KOPT-K1 (cell line): ENCODE results near the gene CEP57L1.
"Not testable (repeated sequence)": the region's sequence is repeated elsewhere in the genome, so short reads cannot be mapped to it uniquely, and the experiment has no call there.

ENCODE experiments used
- H3K27ac ChIP-seq: fragments of 200-600 bp; sonication (generic); 2 replicates; pipeline ENCODE4 v1.5.1; 2016; ENCODE audit warnings: antibody characterized with exemption, mild to moderate bottlenecking, low read depth, low read length; ENCODE audit not compliant: poor library complexity, severe bottlenecking
- H3K36me3 ChIP-seq: fragments of 200-600 bp; sonication (generic); 2 replicates; pipeline ENCODE4 v1.5.1; 2017; ENCODE audit warnings: antibody characterized with exemption, mild to moderate bottlenecking, low read length, moderate library complexity; ENCODE audit not compliant: insufficient read depth
- H3K9me3 ChIP-seq: fragments of 200-600 bp; sonication (generic); 2 replicates; pipeline ENCODE4 v1.5.1; 2017; ENCODE audit warnings: antibody characterized with exemption, low read length, mild to moderate bottlenecking; ENCODE audit not compliant: insufficient read depth, poor library complexity, severe bottlenecking

CEP57L1 gene

DNA sequence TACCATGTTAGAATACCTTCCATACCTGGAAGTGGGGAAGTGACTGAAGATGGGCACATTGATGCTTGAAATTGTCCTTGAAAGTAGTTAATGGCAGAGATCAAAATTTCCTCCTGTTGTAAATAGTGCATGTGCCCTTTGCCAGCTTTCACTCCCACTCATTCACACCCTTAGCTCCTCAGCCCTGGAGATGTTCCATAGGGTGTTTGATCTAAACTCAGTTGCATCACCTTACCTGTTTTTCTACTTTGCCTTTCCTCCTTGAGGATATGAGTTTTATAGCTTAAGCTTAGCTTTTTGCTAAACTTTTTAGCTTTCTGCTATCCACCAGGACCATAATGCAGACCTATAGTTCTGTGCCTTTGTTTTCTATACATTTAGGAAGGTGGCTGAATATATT is 69.0 kb downstream of the CEP57L1 start:
- no peak overlapping the region for H3K27ac ChIP-seq
- peaks cover 25% of the 10 kb centered on the region for H3K36me3 ChIP-seq
- no peaks in the 10 kb centered on the region for H3K9me3 ChIP-seq

DNA sequence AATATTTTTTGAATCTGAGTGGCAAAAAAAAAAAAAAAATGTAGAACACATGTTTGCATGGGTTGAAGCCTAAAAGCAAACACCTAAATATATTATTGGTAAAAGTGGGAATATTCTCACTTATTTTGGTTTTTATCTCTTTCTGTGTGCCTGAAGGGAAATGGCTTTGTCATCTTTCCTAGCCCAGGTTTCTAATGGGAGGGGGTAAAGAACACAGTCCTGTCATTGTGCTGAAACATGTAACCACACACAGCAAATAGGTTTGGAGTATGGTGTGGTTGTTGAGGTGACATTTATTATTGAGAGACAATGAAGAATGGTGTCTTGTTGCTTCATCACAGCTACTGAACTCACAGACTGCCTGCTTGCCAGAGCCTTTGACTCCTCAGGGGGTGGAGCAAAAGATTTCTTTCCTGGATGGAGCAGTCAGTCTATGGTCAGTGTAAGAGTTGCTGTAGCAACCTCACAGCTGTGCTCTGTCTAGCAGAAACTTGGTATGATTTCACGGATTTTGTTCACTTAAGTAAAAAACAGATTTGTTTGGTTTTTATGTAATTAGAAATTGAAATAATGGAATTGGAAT is 70.2 kb downstream of the CEP57L1 start:
- Histone ChIP-seq H3K36me3 (peaks cover 14% of the 10 kb centered on the region), H3K27ac (no peak overlapping the region), H3K9me3 (no peaks in the 10 kb centered on the region)

DNA sequence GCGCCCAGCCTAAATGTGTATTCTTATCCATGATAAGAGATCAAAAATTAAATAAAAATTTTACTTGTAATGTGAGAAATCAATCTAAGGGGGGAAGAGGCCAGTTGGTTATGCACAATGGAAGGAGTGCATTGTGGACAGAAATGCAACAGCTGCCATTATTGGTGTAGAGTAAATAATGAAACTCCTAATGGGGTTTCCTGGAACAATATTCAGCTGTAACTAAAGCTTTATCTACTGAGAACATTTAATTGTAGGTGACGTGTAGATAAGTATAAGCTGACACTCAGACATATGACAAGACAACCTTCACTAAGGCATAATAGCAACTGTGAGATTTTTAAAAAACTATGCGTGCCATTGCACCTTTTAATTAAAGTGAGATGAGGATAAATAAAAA is 71.4 kb downstream of the CEP57L1 start:
- H3K9me3 ChIP-seq = no peaks in the 10 kb centered on the region
- peaks cover 6% of the 10 kb centered on the region for H3K36me3 ChIP-seq
- H3K27ac ChIP-seq = no peak overlapping the region

DNA sequence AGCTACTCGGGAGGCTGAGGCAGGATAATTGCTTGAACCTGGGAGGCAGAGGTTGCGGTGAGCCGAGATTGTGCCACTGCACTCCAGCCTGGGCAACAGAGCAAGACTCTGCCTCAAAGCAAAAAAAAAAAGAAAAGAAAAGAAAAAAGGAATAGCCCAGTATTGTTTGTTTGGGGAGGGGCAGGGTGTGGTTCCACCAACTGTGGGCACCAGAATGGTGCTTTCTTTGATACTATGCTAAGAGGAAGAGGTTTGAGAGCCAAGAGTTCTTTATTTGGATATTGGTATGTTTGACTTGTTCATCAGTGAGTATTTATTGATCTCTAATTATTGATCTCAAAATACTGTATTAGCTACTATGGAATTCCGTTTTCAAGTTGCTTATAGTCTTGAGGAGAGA is 72.3 kb downstream of the CEP57L1 start:
- no peak overlapping the region for H3K27ac ChIP-seq
- peaks cover 5% of the 10 kb centered on the region for H3K36me3 ChIP-seq
- no peaks in the 10 kb centered on the region for H3K9me3 ChIP-seq

DNA sequence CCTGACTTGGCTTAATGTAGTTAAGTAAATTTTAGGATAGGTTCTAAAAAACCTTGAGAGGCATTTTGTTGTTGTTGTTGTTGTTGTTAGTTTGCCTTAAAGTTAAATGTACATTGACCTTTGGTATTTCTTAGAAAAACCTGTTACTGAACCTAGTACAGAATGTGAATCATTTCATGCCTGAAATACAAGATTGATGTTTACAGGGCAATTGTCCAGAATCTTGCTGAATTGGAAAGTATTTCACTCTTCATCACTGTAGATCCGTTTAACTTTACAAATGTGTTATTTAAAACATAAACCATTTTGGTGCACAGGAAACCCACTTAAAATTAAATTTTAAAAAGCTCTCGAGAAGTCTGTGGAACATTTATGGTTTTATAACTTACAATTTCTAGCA is 75.0 kb downstream of the CEP57L1 start:
- Histone ChIP-seq H3K27ac (no peak overlapping the region), H3K36me3 (no peaks in the 10 kb centered on the region), H3K9me3 (no peaks in the 10 kb centered on the region)

DNA sequence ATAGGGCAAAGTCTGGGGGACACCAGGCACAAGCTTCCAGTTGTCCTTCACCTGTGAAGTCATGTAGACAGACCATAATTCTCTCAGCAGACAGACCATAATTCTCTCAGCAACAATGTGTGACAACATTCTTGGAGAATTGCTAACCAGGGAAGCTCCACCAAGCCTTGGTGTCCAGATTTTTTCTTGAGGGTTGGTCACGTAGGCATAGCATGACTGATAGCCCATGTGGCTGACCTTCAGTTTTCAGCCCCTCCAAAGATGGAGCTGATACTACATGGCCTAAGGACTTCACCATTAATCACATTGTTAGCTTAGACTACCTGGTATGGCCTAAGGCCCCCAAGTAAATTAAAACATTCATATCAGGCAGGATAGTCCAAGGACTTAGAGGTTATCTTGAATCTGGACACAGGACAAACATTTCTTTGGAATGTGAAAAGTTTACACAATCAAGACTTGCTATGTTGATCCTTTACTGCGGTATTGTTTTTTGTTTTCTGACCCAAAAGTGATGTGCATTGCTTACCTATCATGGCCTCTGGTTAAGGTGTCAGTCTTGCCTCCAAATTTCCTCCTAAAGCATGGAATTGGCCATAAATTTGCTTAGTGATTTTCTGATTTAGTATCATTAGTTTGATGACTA is 76.9 kb downstream of the CEP57L1 start:
- Histone ChIP-seq H3K9me3 (no peaks in the 10 kb centered on the region), H3K36me3 (no peaks in the 10 kb centered on the region), H3K27ac (no peak overlapping the region)

DNA sequence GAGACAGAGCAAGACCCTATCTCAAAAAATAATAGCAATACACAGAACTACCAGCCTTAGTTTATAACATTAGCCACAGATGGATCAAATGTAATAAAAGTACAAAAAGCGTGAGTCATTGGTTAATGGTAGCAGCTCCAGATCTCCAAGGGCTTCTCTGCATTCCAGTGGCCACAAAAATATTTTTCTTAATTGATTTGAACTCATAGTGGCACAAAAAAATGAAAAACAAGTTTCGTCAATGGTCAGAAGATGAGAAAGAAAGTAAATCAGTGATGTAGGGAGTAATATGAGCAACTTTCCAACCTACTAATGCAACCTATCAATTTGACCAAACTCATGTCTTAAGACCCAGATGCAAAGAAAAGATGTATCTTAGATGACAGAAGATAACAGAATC is 79.6 kb downstream of the CEP57L1 start:
- Histone ChIP-seq H3K36me3 (no peaks in the 10 kb centered on the region), H3K9me3 (peaks cover 3% of the 10 kb centered on the region), H3K27ac (no peak overlapping the region)

DNA sequence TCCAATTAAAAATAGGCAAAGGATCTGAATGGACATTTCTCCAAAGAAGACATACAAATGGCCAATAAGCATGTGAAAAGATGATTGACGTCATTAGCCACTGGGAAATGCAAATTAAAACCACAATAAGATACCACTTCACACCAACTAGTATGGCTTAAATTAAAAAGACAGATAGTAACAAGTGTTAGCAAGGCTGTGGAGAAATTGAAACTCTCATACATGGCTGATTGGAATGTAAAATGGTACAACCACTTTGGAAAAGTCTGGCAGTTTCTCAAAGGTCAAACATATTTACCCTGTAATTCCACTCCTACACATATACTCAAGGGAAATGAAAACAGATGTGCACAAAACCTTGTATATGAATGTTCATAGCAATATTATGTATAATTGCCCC is 83.6 kb downstream of the CEP57L1 start:
- Histone ChIP-seq H3K27ac (no peak overlapping the region), H3K9me3 (peaks cover 3% of the 10 kb centered on the region), H3K36me3 (no peaks in the 10 kb centered on the region)

DNA sequence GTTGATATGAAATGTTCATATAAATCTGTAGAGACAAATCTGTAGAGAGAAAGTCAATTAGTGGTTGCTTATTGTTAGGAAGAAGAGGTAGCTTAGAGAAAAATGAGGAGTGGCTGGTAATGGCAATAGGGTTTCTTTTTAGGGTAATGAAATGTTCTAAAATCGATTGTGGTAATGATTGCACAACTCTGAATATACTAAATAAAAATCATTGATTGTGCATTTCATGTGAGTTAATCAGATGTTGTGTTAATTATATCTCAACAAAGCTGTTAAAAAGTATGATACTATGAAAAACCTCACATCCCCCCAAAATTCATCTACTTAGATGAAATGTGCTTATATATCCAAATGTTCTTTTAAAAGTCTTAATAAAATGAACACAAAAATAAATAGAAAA is 84.2 kb downstream of the CEP57L1 start:
- Histone ChIP-seq H3K9me3 (peaks cover 3% of the 10 kb centered on the region), H3K36me3 (no peaks in the 10 kb centered on the region), H3K27ac (no peak overlapping the region)

DNA sequence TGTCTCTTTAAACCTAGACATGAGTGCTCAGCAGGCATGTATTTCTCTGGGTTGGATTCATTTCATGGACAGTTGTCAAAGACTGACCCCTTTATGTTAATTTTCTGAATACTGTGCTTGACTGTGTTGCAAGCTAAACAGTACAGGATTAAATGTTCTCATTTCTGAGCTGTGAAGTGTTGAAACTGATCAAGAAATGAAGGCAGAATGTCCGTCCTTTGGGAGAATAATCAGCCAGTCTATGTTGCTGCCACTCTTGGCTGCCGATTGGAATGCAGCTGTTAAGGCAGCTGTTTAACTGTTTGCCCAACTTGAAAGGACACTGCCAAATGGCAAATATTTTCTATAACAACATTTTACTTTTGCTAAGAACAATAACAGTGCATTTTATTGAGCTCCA is 87.3 kb downstream of the CEP57L1 start:
- H3K27ac ChIP-seq = no peak overlapping the region
- peaks cover 2% of the 10 kb centered on the region for H3K9me3 ChIP-seq
- no peaks in the 10 kb centered on the region for H3K36me3 ChIP-seq

DNA sequence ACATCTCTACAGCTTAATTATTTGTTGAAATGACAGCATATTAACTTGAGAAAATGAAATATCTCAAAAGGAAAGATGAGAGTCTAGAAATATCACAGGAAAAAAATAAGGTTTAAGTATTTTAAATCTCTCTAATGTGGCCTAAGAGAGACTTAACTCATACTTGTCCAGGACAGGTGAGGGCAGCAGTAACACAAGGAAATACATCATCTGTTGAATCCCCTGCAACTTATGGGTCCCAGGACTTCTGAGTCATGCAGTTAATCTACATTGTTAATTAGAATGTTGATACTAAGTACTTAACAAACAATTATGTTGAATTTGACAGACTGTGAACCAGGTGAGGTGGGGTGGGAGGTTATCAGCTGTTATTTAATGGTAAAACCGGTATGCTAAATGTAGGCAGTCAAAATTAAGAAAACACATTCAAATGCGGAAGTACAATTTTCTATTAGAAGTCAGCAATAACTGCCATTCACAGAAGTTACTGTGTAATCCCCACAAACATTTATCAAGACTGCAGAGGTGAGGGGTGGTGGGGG is 87.9 kb downstream of the CEP57L1 start:
- no peaks in the 10 kb centered on the region for H3K9me3 ChIP-seq
- no peaks in the 10 kb centered on the region for H3K36me3 ChIP-seq
- no peak overlapping the region for H3K27ac ChIP-seq

DNA sequence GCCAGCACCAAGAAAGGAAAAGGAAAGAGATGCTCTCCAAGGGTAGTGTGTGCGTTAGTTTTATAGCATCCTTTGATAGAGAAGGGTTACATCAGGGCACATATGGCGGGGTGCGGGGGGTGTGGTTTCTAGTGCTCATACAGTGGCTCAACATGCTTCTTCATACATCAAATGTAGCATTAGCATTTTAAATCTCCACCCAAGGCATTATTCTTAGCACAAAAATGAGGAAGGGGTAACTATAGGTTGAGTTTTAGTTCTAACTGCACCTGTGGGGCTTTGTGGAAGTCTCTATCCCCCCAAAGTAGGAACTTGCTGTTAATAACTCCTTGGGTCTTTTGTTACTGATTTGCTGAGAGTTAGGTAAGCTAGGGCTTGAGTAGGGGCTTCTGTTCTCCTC is 89.3 kb downstream of the CEP57L1 start:
- H3K36me3 ChIP-seq = no peaks in the 10 kb centered on the region
- H3K9me3 ChIP-seq = no peaks in the 10 kb centered on the region
- no peak overlapping the region for H3K27ac ChIP-seq

DNA sequence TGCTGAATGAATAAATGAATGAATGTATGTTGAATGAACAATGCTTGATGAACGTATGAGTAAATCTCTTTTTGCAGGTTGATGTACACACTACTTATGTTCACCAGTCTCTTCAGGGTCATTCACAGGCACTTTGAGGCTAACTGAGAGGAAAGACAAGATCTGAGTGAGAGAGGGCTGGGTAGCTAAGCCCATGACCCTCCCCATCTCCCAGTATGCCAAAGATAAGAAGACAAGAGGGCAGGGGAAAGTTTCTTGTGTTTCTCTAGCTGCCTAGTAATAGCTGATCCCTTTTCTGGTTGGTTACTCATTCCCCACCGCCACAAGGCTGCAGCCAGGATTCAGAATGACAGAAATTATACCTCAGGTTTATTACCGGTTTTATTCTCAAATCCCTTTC is 90.7 kb downstream of the CEP57L1 start:
- H3K27ac ChIP-seq = no peak overlapping the region
- peaks cover 7% of the 10 kb centered on the region for H3K9me3 ChIP-seq
- H3K36me3 ChIP-seq = no peaks in the 10 kb centered on the region

DNA sequence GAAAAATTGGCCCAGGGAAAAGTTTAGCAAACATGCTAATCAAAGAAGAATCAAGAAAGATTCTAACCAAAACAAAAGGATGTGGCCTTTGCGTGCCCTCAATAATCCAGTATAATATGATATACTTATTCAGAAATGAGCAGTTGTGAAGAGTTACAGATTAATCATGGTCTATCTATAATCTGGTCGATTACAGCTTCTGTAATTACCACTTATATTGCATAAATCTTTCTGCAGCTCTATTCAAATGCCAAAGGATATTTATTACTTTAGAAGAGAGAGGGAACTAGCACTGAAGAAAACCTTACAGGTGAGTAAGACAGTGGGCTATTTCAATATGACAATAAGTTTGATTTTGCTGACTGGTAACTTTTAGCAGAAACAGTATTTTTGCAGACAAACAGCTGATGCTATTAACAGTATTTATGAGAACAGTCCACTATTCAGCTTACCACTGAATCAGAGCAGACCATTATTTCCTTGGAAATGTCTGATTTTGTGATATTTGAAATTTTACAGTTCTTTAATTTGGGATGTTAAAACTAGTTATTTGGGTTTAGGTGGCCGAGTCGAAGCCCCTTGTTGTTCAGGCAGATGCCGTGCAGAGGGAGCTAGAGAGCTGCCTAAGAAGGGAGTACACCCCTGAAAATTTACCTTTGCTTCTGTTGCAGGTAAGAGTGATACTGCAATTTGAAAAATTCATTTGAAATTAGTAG is 92.2 kb downstream of the CEP57L1 start:
- Histone ChIP-seq H3K27ac (no peak overlapping the region), H3K9me3 (peaks cover 23% of the 10 kb centered on the region), H3K36me3 (no peaks in the 10 kb centered on the region)

DNA sequence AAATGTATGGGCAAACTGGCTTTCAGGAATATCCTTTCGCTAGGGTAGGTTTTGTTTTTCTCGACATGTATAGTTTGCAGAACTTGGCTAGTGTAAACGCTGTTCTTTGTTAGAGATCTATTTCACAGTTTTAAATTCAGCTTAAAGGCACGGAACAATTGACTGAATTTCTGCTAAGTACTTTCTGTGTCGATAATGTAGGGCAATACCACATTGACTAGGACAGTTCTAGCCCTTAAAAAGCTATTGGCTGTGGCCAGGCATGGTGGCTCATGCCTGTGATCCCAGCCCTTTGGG is 92.8 kb downstream of the CEP57L1 start:
- Histone ChIP-seq H3K36me3 (no peaks in the 10 kb centered on the region), H3K27ac (no peak overlapping the region), H3K9me3 (peaks cover 28% of the 10 kb centered on the region)

DNA sequence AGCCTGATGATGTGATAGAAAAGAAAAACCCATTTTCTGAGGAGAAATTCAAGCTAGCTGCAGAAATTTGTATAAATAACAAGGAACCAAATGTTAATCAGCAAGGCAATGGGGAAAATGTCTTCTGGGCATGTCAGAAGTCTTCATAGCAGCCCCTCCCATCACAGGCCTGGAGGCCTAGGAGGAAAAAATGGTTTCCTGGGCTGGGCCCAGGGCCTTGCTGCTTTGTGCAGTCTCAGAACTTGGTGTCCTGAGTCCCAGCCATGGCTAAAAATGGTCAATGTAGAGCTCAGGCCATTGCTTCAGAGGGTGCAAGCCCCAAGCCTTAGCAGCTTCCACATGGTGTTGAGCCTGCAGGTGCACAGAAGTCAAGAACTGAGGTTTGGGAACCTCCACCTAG is 96.1 kb downstream of the CEP57L1 start:
- H3K9me3 ChIP-seq = peaks cover 28% of the 10 kb centered on the region
- H3K27ac ChIP-seq, H3K36me3 ChIP-seq: not testable (repeated sequence)
